Activated CD8-positive, alpha-beta memory T cell treated with anti-CD3 and anti-CD28 coated beads, Interleukin-2, amount 50 U/mL, for 1 hour (primary cell): ENCODE measurements around the gene POLR3H.

Experiments used
- DNase-seq: peaks from one replicate; pipeline ENCODE4 v3.0.0-alpha.2; 2020; ENCODE audit errors: extremely low read depth

POLR3H gene

DNA sequence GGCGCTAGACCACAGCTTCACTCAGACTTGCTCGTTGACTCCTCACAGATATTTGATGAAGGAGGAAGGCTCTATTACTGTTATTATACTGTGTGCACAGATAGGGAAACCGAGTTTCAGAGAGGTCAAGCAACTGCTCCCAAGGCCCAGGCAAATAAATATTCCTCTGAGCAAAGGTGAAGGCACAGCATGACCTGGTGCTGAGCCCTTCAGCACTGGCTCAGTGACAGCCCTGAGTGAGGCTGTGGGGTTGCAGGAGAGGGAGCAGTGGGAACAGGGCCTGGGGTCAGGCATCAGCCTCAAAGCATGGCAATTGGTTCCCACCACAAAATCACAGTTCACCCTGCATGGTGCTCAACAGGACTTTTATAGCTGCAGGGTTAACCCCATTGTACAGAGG lies 7.1 kb downstream of the POLR3H start:
- no peak for DNase-seq

DNA sequence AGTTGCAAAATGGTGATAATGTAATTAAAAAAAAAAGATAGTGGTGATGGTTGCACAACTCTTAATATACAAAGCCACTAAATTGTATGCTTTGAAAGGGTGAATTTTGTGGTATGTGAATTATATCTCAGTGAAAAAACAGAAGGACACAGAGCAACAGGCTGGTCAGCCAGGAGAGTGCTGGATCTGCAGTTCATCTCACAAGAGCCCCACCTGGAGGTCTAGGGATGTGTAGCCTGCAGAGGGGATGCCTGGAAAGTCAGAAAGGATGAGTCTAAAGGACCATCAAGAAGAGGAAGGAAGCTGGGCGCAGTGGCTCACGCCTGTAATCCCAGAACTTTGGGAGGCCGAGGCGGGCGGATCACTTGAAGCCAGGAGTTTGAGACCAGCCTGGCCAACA lies 9.0 kb downstream of the POLR3H start:
- DNase-seq: no peak

DNA sequence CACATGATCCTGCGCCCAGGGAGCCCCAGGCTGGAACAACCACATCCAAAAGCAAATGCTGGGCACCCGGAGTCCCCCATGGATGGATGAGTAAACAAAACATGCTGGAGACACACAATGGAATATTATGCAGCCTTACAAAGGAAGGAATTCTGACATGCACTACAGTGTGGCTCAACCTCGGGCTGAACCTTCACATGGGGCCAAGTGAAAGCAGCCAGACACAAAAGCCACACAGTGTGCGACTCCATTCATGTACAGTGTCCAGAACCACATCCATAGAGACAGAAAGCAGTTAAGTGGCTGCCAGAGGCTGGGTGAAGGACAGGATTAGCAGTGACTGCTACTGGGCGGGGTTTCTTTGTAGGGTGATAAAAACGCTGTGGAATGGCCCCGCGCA lies 10.1 kb downstream of the POLR3H start:
- no peak for DNase-seq

DNA sequence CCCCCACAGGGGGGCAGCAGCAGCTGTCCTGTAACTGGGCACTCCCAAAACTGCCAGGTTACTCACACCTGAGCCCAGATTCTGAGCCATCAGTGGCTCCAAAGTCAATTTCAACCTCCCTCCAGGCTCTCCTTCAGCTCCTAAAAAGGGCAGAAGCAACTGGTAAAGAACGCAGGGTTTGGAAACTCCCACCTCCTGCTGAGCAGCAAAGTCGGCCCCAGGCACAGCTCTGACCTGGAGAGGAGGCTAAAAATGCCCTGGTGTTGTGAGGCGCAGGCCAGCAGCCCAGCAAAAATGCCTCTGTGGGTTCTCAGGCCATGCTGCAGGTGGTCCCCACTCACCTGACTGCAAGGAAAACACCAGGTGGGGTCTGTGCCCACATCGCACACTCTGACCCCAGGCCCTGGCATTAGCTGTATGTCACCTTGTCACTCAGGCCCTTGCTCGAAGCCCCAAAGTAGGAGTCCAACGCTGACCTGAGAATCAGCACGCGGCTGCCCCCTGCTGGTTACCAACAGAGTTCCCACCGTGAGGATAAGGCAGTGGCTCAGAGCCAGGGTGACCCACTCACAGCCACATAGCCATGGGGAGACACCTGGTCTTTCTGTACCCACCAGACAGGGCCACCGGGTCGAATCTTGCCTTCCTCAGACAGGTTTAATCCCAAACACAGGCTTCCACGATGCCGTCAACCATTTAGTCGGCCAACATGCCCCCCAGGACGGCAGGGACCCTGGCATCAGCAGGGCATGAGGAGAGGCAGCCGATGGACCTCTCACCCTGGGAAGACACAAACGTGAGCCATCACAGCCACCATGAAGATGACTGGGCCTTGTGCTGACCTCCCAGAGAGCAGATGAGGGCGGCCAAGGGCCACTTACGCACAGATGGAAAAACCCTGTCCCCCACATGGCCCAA lies 11.1 kb downstream of the POLR3H start:
- DNase-seq: peak; percentile 26

DNA sequence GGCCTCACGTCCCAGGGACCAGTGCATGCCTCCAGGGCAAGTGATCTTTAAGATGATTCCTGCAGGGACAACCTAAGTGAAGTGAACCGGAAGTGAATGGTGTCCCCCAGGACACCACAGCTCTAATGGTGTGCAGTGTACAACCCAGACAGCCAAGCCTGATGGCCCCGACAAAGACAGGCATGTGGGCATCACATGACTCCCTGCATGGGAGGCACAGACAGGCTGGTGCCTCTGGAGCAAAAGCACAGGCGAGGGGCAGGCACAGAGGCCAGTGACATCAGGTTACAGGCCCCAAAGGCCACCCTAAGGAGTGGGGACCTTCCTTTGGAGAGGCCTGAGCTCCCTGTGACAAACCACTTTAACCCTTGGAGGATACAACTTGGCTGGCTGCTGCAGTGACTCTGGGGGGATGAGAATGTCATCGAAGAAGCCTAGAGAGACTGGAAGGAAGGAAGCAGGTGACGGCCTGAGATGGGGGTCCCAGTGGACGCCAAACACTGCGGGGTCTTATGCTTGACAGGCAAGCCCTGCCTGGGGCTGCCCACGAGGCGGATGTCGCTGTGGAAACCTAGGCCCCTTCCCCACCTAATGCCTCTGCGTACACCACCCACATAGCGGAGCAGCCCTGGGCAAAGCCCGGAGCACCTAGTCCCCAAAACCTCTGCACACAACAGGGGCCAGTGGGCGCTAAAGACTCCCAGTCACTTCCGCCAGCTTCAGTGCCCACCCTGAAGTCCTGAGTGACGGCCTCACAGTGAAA lies 12.4 kb downstream of the POLR3H start:
- no peak for DNase-seq

DNA sequence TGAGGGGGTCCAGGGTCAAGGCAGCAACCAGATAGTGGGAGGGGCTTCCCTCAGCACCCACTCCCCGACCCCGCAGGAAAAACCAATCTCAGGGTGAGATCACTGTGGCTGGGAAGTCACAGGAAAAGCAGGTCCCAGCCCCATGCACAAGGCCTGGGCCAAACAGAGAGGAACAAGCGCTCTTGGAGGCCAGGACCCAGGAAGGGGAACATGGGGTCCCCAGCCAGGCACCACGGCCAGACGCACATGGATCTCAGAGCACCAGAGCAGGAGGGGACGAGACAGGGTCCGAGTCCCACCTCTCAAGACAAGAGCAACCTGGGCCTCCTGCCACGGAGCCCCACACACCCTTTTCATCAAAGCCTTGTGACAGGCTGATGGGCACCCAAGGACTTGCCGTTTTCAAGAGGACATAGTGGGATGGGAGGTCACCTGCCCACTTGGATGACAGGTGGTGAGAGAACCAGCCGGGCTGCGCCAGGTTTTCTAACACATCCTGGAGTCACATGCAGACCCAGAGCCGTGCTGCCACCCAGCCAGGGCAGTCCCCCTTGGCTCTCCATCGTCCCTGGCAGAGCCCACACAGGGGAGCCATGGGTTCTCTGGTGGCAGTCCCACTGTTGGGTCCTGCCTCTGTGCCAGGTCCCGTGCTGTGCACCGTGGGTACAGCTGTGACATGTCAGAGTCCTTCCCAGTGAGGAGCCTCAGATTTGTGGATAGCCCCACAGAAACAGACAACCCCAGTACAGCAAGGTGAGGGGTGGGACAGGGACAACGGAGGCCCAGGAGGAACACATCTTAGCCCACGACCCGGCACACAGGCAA lies 13.2 kb downstream of the POLR3H start:
- no peak for DNase-seq

DNA sequence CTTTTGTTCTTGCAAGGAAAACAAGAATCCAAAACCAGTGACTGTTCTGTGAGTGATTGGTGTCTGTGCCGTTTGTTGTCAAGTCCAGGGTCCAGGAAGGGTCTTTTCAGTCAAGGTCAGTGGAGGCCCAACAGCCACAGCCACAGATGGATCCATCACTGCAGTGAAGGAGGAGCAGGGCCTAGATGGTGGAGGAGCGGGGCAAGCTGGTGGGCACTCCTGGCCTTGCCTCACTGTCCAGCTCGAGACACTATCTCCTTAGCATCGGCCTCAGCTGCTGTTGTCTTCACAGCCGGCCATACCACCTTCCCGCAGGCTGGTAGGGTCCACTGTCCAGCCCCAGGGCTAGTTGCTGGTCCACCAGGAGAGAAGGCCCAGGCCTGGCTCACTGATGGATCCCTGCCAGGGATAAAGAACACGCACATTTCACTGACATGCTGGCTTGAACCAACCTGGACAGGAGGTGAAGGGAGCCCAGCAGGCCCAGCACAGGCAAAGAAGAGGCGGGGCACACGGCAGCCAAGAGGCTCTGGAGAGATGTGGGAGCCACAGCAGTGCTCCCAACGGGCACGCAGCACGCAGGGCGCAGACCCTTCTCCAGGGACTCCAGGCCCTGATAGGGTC lies 15.2 kb downstream of the POLR3H start:
- no peak for DNase-seq

DNA sequence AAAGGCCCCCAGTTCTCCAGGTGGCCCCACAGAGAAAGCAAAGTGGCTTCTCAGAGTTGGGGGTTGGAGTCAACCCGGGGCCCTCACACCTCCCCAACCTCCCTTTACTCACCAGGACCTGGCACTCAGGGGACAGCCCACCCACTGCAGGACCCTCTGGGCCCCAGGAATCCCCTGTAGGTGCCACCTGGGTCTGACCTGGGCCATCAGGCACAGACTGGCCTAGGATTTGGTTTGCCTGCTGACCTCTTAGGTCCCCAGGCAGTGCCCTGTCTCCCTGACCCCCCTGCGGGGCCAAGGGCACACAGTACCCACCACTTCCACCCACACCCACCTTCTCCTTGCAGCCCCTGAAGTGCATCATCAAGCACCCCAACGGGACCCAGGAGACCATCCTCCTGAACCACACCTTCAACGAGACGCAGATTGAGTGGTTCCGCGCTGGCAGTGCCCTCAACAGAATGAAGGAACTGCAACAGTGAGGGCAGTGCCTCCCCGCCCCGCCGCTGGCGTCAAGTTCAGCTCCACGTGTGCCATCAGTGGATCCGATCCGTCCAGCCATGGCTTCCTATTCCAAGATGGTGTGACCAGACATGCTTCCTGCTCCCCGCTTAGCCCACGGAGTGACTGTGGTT lies 16.0 kb downstream of the POLR3H start:
- DNase-seq: no peak

DNA sequence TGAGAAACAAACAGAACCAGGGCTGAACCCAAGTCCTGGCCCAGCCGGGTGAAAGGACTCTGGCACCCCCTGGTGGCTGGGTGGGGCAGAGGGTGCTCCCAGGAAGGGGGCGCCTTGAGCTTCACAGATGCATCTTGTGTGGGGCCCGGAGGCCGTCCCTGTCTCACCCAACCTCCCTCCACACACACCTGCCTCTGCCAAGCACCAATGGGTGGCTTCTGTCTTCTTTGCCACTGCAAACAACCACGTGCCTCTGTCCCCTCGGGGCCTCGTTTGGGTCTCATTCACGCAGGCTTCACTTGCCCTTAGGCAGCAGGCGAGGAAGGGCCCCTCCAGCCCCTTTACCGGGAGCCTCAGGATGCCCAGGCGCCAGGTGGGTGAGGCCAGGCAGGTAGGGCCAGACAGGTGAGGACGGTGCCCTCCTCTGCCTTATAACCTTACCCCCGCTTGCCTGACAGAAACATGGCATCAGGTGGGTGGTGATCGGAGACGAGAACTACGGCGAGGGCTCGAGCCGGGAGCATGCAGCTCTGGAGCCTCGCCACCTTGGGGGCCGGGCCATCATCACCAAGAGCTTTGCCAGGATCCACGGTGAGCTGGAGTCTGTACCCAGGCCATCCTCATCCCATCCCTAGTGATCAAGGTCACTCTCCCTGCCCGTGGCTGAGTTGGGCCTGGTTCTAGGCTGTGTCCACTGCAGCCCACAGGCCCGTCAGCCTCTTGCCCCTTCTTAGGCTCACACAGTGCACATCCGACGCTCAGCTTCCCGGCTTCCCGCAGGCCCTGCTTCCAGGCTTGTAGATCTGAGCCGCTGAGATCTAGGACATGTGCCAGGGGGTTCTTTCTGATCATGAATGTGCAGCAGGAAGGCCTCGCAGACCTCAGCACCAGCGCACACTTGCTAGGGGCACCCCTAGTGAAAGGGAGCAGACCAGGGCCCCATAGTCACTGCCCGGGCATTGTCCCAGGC lies 17.2 kb downstream of the POLR3H start:
- peak; percentile 35 for DNase-seq

DNA sequence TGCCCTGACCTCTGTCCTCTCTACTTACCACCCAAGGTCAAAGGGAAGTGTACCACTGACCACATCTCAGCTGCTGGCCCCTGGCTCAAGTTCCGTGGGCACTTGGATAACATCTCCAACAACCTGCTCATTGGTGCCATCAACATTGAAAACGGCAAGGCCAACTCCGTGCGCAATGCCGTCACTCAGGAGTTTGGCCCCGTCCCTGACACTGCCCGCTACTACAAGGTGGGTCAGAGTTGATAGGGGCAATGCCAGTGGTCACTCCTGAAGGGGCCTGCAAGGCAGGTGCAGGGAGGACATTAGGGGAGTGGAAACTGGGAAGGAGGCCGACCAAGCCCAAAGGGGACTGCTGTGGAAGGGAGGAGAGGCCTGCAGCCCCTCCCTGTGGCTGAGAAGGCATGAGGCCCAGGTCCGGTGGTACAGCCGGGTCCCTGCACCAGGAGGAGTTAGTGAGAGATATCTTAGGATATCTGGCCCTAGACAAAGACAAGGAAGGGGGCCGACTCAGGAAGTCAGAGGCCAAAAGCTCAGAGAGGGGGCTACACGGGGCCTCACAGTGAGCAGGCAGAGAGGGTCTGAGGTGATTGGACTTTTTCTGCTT lies 17.9 kb downstream of the POLR3H start:
- DNase-seq: no peak

DNA sequence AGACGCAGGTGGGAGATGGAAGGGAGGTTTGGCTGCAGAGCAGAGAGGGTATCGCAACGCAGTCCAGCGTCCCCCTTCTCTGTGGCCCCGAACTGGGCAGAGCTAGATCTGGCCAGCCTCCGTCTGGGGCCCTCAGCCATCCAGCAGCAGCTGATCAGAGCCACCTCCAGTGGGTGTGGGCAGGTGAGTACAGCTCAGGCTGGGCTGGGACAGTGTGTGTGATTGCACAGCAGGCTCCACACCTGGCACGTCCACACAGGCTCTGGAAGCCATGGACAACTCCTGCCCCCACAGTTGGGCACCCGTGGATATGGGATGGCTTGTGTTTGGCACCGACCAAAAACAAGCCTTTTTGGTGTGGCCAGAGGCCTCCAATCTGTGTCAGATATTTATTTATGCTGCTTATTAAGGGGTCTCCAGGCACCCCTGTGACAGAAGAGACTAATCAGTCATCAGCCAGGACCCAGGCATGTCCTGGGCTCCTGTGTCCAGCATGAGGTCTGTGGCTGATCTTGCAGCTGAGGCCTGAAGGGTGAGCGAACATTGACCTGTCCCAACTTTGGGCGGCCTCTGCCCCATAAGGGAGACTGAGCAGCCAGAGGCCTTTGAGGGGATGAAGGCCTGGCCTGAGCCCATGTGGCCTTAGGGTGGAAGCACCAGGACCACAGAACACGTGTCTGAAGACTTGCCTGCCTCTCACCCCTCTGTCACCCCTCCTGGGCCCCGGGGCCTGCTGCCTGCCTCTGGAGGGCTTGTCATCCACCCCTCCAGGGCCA lies 18.6 kb downstream of the POLR3H start:
- DNase-seq: no peak

DNA sequence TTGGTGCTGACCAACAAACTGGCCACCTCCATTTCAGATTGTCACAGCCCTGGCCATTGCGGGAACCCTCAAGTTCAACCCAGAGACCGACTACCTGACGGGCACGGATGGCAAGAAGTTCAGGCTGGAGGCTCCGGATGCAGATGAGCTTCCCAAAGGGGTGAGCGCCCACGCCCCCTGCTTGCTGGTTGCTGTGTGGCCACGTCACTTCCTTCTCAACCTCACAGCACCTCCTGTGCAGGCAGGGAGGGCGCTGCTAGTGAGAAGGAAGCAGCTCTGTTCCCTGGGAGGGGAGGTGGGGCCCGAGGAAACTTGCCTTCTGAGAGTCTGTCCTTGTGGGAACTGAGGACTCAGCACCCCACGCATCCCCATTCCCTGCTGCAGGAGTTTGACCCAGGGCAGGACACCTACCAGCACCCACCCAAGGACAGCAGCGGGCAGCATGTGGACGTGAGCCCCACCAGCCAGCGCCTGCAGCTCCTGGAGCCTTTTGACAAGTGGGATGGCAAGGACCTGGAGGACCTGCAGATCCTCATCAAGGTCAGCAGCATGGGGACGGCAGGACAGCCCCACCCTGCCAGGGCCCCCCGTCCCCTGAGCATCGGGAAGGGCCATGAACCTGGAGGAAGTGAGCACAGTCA lies 19.3 kb downstream of the POLR3H start:
- peak; percentile 19 for DNase-seq

DNA sequence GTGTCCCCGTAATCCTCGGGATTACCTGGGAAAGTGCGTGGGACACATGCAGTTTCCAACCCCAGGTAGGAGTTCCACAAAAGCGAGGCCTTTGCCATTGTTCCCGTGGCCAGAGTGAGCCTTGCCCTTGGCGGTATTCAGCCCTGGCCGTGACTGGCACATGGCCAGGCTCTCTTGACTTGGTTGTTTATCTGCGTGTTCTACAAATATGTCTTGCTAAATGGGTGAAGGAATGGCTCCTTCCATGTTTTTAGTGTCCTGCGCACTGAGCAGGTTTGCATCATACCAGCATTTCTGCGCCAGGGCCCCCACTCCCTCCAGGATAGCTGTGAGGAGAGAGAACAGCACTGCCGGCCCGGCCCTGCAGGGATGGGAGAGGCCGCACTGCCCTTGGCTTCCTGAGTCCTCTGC lies 20.0 kb downstream of the POLR3H start:
- DNase-seq: no peak

DNA sequence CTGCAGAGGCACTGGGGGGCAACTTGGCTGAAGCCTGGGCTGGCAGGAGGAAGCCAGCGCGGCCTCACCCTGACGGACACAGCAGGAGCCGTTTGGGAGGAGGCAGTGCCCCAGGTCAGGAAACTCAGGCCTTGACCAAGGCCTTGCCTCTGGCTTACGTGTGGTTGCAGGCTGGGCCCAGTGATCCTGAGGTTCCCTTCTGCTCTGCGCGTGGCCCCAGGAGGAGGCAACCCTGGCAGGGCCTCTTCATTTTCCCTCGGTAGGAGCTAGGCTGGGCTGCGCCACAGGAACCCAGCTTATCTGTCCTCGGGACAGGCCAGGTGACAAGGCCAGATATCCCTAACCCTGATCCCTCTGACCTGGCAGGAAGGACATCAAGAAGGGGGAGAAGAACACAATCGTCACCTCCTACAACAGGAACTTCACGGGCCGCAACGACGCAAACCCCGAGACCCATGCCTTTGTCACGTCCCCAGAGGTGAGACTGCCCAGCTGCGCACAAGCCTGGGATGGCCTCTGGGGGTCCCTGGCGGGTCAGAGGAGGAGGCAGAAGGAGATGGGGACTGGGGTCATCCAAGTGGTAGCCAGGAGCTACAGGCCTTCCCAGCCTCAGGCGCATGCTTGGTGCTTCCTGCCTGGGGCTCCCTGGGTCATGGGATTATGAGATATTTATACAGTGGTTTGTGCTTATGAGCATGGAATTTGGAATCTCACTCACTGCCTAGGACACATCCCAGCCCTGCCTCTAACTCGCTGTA lies 20.6 kb downstream of the POLR3H start:
- DNase-seq: no peak

DNA sequence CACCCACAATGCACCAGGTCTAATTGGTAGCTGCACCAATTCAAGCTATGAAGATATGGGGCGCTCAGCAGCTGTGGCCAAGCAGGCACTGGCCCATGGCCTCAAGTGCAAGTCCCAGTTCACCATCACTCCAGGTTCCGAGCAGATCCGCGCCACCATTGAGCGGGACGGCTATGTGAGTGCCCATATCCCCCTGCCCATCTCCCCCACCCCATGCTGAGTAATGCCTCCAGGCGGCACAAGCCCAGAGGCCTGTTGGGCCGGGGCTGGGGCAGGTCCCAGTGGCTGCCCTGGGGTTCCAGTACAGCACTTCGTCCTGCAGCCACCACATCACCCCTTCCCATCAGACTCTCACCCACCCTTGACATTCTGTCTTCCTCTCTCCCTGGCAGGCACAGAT lies 21.5 kb downstream of the POLR3H start:
- DNase-seq: no peak

DNA sequence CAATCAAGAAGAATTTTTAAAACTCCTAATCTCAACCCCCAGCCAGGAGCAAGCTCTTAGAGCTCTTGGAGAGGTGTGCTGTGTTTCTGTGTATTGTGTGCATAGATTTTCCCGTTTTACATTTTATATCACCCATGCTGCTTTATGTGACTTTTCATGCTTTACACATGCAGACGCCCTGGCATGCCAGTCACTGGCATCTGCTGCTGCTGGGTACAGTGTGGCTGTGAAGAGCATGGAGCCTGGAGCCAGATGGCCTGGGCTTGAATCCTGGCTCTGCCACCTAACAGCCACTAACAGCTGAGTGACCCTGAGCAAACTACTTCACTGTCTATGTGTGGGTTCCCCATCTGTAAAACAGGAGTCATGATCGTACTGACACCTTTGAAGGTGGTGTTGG lies 23.1 kb downstream of the POLR3H start:
- DNase-seq: no peak

DNA sequence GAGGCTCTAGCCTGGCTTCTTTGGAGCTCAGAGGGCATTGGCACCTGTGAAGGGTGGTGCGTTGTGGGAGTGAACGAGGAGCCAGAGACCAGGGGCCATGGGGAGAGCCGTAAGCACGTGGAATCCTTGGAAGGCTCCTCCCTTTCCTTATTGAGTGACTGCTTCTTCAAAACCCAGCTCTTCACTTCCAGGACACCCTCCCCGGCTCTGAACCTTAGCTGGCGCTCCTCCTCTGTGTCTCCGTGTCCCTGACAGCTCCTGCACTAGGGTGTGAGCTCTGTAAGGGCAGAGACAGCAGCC lies 26.3 kb downstream of the POLR3H start:
- DNase-seq: no peak
